RPMI7951 (cell line): ENCODE measurements around the gene NUS1. TPM values are rescaled to one million over a fixed set of nuclear protein-coding genes. Genes with fewer than 3 reads are reported as not detected.
"Not testable (repeated sequence)": the region's sequence is repeated elsewhere in the genome, so short reads cannot be mapped to it uniquely, and the experiment has no call there.

Experiments used
- DNase-seq: peaks from one replicate; pipeline ENCODE4 v3.0.0-alpha.2; 2012; ENCODE audit warnings: low read depth
- total RNA-seq: library from RNA; depleted of rRNA; stranded (reverse); fragments of >200 nt; shearing (Covaris generic); gene quantifications from 2 replicates; pipeline ENCODE4 v1.2.3, GENCODE V29; 2014; rRNA removed

The NUS1 gene
- 17.7 and 22.5 TPM in 2 replicates for total RNA-seq

DNA sequence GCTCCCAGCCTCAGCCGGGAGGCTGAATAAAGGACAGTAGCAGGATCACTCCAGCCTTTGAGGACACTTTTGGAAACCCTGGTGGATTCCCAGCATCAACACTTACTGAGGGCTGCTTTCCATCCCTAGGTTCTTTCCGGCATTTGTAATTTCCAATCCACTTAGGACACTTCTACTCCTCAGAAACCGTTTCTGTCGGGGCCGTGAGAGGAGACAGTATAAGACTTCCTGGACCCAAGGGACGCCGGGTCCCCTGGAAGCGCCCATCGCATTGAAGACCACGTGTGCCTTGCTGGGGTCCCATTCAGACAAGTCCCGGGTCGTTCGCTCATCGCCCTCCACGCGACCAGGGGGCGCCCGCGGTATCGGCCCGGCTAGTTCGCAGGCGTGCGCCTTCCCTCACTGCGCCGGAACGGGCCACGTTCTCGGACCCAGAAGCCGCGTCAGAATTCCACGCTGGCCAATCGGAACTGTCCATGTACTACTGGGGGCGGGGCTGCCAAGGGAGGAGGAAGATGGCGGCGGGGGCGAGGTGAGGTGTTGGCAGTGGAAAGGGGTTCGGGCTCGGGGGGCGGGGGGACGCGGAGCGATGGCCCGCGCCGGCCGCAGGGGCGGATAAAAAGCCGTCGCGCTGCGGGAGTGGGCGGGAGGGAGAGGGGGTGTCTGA, at the start of gene NUS1:
NUS1 (plus strand) TSS at position 479 of the 667 bp plus-strand sequence. CDS start 202 bp downstream, outside the sequence.
- peak; percentile 97 for DNase-seq

DNA sequence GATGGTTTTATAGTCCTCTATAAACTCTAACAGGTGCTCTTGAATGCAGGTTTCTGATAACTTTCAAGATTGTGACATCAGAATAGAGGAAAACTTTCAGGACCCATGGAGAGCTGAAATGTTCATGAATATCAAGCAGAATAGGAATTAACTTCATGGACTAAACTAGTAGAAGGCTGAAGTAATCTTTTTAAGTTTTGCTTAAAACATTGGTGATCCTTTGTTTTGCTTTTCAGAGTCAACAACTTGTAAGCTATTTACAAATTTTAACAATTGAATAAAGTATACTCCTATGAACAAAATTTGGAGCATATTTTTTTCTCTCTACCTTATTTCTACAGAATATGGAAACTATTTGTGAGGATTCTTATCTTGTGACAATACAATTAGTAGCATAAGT, 47.7 kb upstream of the NUS1 start:
- DNase-seq: no peak

DNA sequence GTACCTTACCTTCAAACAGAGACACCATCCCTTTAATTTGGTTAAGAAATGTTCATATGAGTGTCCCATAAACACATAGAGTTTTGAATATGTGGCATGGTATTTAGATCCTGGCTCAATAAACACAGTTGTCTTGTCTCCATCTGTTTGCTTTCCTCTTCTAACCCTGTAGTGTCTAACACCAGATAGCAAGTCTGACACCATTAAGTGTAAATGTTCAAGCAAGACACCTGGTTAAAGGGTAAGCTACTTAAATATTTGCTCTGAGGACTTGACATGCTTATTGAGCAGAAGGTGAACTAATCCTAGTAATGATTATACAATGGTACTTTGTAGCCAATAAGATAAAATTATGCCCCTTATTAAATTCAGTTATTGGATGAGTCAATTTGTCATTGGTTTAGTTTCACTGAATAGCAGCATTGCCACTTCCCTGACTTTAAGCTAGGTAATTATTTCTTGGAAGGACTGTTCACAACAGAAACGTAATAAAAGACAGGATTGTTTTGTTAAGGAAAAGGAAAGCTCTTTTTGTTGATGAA, 46.1 kb upstream of the NUS1 start:
- no peak for DNase-seq

DNA sequence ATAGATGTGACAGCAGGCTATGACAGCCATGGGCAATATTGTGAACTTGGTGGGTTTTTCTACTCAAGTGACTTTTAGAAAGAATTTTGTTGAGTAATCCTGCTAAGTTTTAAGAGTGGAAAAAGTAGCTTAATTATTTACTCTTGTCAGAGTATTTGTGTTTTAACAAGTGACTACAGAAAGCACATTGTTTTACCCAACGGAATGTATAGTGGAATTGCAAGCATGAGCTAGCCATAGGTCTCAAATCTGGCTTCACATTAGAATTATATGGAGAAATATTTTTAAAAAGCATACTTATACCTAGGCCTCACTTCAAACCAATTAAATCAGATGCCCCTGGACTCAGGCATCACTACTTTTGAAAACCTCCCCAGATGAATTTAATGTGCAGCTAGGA, 37.5 kb upstream of the NUS1 start:
- no peak for DNase-seq

GRCh38 chr6:117642976-117643375, 32.3 kb upstream of the NUS1 start:
- DNase-seq: no peak

DNA sequence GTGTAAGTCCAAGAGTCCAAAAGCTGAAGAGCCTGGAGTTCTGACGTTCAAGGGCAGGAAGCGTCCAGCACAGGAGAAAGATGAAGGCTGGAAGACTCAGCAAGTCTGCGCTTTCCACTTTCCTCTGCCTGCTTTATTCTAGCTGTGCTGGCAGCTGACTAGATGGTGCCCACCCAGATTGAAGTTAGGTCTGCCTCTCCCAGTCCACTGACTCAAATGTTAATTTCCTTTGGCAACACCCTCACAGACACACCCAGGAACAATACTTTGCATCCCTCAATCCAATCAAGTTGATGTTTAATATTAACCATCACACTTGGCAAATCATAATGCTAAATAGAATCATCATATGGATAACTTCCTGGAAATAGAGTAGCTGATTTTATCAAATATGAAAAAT, 23.3 kb upstream of the NUS1 start:
- not testable (repeated sequence) for DNase-seq

DNA sequence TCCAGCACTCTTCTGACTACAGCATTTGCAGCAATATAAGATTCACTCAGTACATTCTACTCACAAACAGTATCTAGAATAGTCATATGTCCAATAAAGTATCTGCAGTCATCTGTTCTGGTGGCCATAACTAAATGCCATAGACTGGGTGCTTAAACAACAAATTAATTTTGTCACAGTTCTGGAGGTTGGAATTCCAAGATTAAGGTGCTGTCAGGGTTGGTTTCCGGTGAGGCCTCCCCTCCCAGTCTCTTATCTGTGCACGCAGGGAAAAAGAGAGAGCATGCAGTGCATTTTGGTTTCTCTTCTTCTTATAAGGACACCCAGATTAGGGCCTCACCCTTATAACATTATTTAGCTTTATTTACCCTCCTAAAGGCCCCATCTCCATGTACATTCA, 21.3 kb upstream of the NUS1 start:
- DNase-seq: no peak

DNA sequence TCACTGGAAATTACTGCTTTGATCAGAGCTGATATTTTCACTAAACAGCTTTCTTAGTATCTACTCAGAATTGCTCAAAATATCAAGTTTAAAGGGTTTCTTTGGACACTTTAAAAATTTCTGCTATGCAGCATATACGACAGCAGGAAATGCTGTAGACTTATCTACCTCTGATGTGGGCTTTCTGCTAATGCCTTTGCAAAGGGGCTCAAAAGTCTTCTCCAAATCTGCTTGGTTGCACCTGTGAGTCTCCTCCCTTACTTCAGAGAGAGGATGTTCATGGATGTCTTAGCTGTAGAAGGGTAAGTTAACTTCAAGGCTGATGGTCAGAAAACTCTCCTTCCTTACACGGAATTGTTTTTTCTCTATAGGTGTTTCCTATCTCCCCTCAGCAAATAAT, 19.9 kb upstream of the NUS1 start:
- DNase-seq: no peak

- DNase-seq: no peak
These were observed 8.4 kb upstream of the NUS1 start for GRCh38 chr6:117666881-117667280.

GRCh38 chr6:117668736-117669135, 6.5 kb upstream of the NUS1 start:
- DNase-seq: no peak

DNA sequence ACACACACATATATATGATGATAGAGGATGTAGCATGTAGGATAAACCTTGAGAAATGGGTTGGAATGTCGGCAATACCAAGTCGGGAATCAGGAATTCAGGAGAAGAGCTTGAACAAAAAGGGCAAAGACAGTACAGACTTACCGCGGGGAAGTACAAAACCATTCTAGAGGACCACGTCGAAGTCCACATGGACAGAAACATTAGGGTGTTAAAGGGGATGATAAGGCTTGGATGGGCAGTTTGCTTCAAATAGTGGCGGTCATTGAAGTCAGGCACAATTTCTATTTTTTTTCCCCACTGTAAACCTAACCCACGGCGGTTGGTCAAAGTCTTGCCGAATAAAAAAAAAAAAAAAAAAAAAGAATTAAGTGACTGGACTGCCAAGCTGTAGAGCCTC, 766 bp upstream of the NUS1 start:
- DNase-seq: peak; percentile 28

DNA sequence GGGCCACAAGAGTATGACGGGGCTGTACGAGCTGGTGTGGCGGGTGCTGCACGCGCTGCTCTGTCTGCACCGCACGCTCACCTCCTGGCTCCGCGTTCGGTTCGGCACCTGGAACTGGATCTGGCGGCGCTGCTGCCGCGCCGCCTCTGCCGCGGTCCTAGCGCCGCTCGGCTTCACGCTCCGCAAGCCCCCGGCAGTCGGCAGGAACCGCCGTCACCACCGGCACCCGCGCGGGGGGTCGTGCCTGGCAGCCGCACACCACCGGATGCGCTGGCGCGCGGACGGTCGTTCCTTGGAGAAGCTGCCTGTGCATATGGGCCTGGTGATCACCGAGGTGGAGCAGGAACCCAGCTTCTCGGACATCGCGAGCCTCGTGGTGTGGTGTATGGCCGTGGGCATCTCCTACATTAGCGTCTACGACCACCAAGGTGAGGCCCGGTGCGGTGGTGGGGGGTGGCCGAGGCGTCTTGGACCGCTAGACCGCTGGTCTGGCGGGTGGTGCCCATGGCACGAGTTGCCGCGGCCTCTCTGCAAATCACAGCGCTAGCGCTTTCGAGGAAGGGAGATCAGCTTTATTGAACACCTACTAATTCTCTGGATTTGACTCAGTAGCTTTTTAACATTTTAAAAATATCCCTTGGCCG, 511 bp downstream of the NUS1 start:
- DNase-seq: not testable (repeated sequence)

GRCh38 chr6:117676577-117677218, 1.4 kb downstream of the NUS1 start:
- DNase-seq: no peak

GRCh38 chr6:117677553-117678141, 2.4 kb downstream of the NUS1 start:
- DNase-seq: peak; percentile 19

GRCh38 chr6:117681162-117681741, 6.0 kb downstream of the NUS1 start:
- no peak for DNase-seq

DNA sequence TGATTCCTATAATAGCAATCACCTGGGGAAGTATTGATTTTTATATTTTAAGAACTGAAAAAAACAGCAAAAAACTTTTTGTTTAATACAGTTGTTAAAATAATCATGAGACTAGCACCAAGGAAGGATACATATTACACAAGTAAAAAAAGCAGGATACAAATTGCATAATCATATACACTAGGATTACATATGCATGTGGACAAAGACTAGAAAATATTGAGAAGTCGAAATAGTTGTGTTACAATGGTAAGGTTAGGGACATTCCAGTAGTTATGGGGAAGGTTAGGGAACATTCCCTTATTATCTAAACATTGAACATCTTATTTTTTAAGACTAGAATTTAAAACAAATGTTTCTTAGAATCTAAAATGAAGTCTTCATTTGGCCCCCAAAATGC, 9.5 kb downstream of the NUS1 start:
- no peak for DNase-seq

DNA sequence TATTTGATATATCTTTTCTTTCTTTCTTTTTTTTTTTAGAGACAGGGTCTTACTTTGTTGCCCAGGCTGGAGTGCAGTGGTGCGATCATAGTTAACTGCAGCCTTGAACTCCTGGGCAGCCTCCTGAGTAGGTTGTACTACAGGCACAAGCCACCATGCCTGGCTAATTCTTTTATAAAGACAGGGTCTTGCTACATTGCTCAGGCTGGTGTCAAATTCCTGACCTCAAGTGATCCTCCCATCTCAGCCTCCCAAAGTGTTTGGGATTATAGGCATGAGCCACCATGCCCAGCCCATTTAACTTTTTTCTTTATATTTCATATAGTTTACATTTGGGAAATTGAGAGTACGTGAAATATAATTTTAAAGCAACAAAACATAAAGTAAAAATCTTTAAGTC, 10.1 kb downstream of the NUS1 start:
- no peak for DNase-seq

- DNase-seq: no peak
These were observed 11.9 kb downstream of the NUS1 start for GRCh38 chr6:117687021-117687648.

GRCh38 chr6:117689584-117689983, 14.3 kb downstream of the NUS1 start:
- DNase-seq: not testable (repeated sequence)

- DNase-seq: no peak
These were observed 31.2 kb downstream of the NUS1 start for GRCh38 chr6:117706504-117706903.

DNA sequence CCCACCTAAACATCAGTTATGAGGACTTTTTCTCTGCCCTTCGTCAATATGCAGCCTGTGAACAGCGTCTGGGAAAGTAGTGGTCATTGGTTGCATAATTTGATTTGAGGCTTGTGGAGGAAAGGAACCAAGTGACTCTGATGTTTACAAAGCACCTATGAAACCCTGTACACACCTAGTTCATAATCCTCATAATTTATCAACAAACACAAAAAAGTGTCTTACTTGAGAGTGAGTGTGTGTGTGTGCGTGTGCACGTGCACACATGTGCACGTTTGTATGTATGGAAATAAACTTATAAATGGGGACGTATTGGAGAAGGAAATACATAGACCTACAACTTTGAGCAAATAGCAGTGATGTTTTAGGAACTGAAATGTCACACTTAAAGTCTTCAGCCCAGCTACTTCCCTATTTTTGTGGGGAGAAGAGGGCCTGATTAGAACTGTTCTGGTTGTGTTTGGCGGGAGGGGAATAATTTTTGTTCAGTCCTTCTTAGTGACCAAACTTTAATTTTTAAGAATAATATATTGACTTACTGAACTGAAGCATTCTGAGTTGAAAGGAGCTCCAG, 31.8 kb downstream of the NUS1 start:
- not testable (repeated sequence) for DNase-seq
